Adrenal gland (tissue), 12 donors: ENCODE data around the gene PPM1L. TPM values are rescaled to one million over a fixed set of nuclear protein-coding genes. Genes with fewer than 3 reads are reported as not detected.

ENCODE experiments used
- DNase-seq, 7 donors: peaks; one replicate each; pipeline ENCODE4 v3.0.0-alpha.2; 2019 to 2020
- H3K27ac ChIP-seq, 5 donors: fragments of 200-600 bp; sonication (generic) in 4 of 5; 1 replicate in 3 of 5; 2 replicates in 2 of 5; pipeline versions ENCODE4 v1.5.1 to v1.8.0; 2016 to 2020; ENCODE audit warnings: mild to moderate bottlenecking in 1 of 5
- H3K27me3 ChIP-seq: fragments of 200-600 bp; 2 replicates; pipeline ENCODE4 v1.8.0; 2021
- H3K36me3 ChIP-seq, 2 donors: fragments of 200-600 bp; replicated peaks in 1 of 2; 1 replicate in 1 of 2; 2 replicates in 1 of 2; pipeline versions ENCODE4 v1.5.1 to v1.8.0; 2018 to 2022
- H3K4me1 ChIP-seq, 2 donors: fragments of 200-600 bp; replicated peaks in 1 of 2; 1 replicate in 1 of 2; 2 replicates in 1 of 2; pipeline versions ENCODE4 v1.5.1 to v1.8.0; 2018 to 2021
- H3K4me3 ChIP-seq, 4 donors: fragments of 200-600 bp; sonication (generic) in 3 of 4; one replicate each; pipeline ENCODE4 v1.5.1; 2016 to 2018
- H3K9me3 ChIP-seq, 3 donors: fragments of 200-600 bp; sonication (generic) in 1 of 3; replicated peaks in 1 of 3; 1 replicate in 2 of 3; 2 replicates in 1 of 3; pipeline versions ENCODE4 v1.5.1 to v1.8.0; 2016 to 2021
- CTCF ChIP-seq, 6 experiments: fragments of 450-650 bp in 4 of 6; fragments of 200-600 bp in 2 of 6; sonication (generic) in 1 of 6; IDR thresholded peaks; 1 replicate in 5 of 6; 2 replicates in 1 of 6; pipeline versions ENCODE4 v1.5.1 to v1.8.0; 2016 to 2021; ENCODE audit warnings: antibody characterized with exemption in 6 of 6, mild to moderate bottlenecking in 2 of 6, moderate library complexity in 1 of 6
- POLR2A ChIP-seq, 2 donors: fragments of 450-650 bp; IDR thresholded peaks; one replicate each; pipeline ENCODE4 v1.6.1; 2017; ENCODE audit warnings: antibody characterized with exemption in 2 of 2, mild to moderate bottlenecking in 2 of 2, moderate library complexity in 1 of 2
- WGBS, 4 donors: extraction: QIAGEN DNeasy Blood & Tissue Kit in 2 of 4; methylation state at CpG; one replicate each; pipeline versions ENCODE4 v1.1.5 to v1.1.7; 2013 to 2017; 5-methylcytosine and 5-hydroxymethylcytosine counted together
- intact Hi-C, 2 donors: fragments of 100-400 bp; cut with DNase I; formaldehyde crosslinking; loops; one replicate each; pipeline versions ENCODE4 v1.14.1 to v1.15.0; 2022 to 2023
- polyA plus RNA-seq, 3 donors: library from polyadenylated mRNA; stranded (reverse); fragments of 200-250 nt in 2 of 3; fragments of 350-450 nt in 1 of 3; fragmentation: Illumina TruSeq in 1 of 3; extraction: RNeasy Lipid Tissue Mini Kit (QIAGEN cat#74804) in 1 of 3; gene quantifications; one replicate each; pipeline ENCODE4 v1.2.3, GENCODE V29; 2013 to 2014
- total RNA-seq, 9 donors: library from RNA; depleted of rRNA in 4 of 9; stranded (reverse); fragments of >200 nt in 4 of 9; fragments of 120-200 nt in 1 of 9; fragmentation: NEBNext Ultra II Directional in 1 of 9; extraction: Animal tissue kit (Norgen Biotek cat#: 25700) in 1 of 9; gene quantifications; one replicate each; pipeline versions ENCODE4 v1.1.0 to v1.2.4, GENCODE V29; 2013 to 2023
- donor health status: healthy with polysubstance abuse.
- donor health status: Bipolar disorder and iron deficiency.
- donor health status: DM: yes; HTN: yes; CAD: no.
- donor health status: DM: no; HTN: no; CAD: no.
- donor health status: DM: no; HTN: no; CAD: no.
- donor health status: DM: yes; HTN: yes; CAD: no.

PPM1L gene
- total and polyA plus RNA-seq, 12 donors: 2.4 to 53.6 (median 35.0) TPM

- peaks cover 10 to 24% of the 10 kb centered on the region in 2 donors for H3K4me1 ChIP-seq
- no peaks in the 10 kb centered on the region for H3K27me3 ChIP-seq
- H3K4me3 ChIP-seq: no peak overlapping the region
- no peaks in the 10 kb centered on the region for H3K36me3 ChIP-seq
- no peak for DNase-seq
- intact Hi-C loops: no loop called here
- TF ChIP-seq POLR2A (IDR thresholded peaks at IDR 0.05) (no peak), CTCF (IDR thresholded peaks at IDR 0.05) (peak in 4 of 6 experiments; percentile 7 to 34 (median 13))
- 71 to 84% (median 76%) methylated on average over 3 of the region's 3 CpGs for WGBS, 4 donors
- H3K27ac ChIP-seq: no peak overlapping the region
- no peaks in the 10 kb centered on the region for H3K9me3 ChIP-seq
These were observed 3.0 kb downstream of the PPM1L start for GRCh38 chr3:160758929-160759577.

DNA sequence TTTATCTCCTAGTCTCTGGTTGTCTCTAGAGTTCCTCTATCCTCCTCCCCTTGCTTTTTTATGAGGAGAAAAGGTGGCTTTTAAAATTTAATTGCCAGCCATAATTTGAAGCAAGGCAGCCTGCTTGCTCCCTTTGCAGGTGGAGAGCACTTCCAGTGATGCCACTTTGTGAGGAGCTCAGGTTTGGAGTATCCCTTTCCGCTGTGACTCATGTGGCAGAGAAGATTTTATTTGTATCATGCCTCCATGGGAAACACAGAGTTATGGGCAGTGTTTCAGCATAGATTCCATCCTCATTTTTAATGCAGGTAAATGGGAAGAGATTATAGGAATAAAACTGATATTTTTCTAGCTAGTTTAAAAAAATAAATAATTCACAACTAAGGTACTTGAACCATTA lies 7.0 kb downstream of the PPM1L start:
- no peak for DNase-seq
- Histone ChIP-seq H3K4me1 (peaks cover 0 to 13% of the 10 kb centered on the region in 2 donors), H3K27me3 (no peaks in the 10 kb centered on the region), H3K9me3 (no peaks in the 10 kb centered on the region), H3K4me3 (no peak overlapping the region), H3K27ac (no peak overlapping the region), H3K36me3 (no peaks in the 10 kb centered on the region)
- WGBS, 4 donors: 87 to 100% (median 98%) methylated on average over 1 of the region's 1 CpG
- intact Hi-C loops: no loop called here
- no peak for TF ChIP-seq CTCF (IDR thresholded peaks at IDR 0.05)
- TF ChIP-seq POLR2A (IDR thresholded peaks at IDR 0.05): no peak

DNA sequence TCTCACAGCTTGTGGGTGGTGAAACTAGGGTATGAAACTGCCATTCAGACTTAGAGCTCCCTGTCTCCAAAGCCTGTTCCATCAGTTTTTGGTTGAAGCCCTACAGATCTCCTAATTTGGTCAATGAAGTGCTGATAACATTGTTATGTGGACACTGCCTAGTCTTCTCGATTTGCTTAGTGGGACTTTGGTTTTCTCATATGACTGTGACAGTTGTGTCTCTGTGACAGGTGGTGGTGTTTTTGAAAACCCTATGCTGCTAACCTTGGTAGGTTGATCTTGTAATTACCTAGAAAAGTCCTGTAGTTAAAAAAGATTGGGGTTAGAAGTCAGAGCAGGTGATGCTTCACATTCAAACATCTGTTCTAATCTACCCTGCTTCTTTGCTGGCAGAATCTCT lies 9.2 kb downstream of the PPM1L start:
- H3K4me3 ChIP-seq: no peak overlapping the region
- no peaks in the 10 kb centered on the region for H3K27me3 ChIP-seq
- no peak for DNase-seq
- no peak overlapping the region for H3K27ac ChIP-seq
- 68 to 100% (median 75%) methylated on average over 1 of the region's 1 CpG for WGBS, 4 donors
- TF ChIP-seq POLR2A (IDR thresholded peaks at IDR 0.05): no peak
- no peak for TF ChIP-seq CTCF (IDR thresholded peaks at IDR 0.05)
- no peaks in the 10 kb centered on the region for H3K36me3 ChIP-seq
- intact Hi-C loops: no loop called here
- no peaks in the 10 kb centered on the region for H3K9me3 ChIP-seq
- H3K4me1 ChIP-seq: peaks cover 0 to 5% of the 10 kb centered on the region in 2 donors

DNA sequence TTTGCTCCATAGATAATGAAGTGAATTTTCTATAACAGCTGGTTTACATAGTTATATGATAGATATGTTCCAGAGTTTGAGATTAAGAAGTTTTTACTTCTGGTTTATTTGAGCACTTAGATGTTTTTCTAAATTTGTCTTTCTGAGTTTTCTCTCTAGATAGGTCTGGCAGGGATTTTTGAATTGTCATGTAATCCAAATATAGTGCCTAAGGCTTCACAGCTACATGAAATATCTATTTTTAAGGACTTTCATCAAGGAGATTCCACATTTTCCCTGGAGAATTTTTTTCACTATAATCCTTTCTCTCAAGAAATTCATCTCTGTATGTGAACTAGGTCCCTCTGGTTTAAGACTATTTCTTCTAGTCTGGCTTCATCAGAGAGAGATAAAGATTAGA lies 12.0 kb downstream of the PPM1L start:
- no peak overlapping the region for H3K4me3 ChIP-seq
- peaks cover 0 to 24% of the 10 kb centered on the region in 2 donors for H3K4me1 ChIP-seq
- H3K27me3 ChIP-seq: no peaks in the 10 kb centered on the region
- no peak overlapping the region for H3K27ac ChIP-seq
- intact Hi-C loops: no loop called here
- TF ChIP-seq POLR2A (IDR thresholded peaks at IDR 0.05) (no peak), CTCF (IDR thresholded peaks at IDR 0.05) (no peak)
- DNase-seq: no peak
- H3K9me3 ChIP-seq: no peaks in the 10 kb centered on the region
- H3K36me3 ChIP-seq: no peaks in the 10 kb centered on the region
